HepG2 (cell line): ENCODE data around the gene SRRM1. TPM values are rescaled to one million over a fixed set of nuclear protein-coding genes. Genes with fewer than 3 reads are reported as not detected.
A peak's percentile ranks its signal among the peaks of the same experiment; 100 is the strongest.

Experiments used
- ATM ChIP-seq: fragments of 450-650 bp; IDR thresholded peaks from 2 replicates; pipeline ENCODE4 v1.7.1; 2017; ENCODE audit warnings: mild to moderate bottlenecking, borderline replicate concordance
- HCFC1 ChIP-seq: fragments of 150-350 bp; IDR thresholded peaks from 2 replicates; pipeline ENCODE4 v1.6.1; 2014; ENCODE audit warnings: low read depth, low read length
- JARID2 ChIP-seq: sonication (generic); formaldehyde crosslinking; IDR thresholded peaks from 2 replicates; pipeline ENCODE4 v1.8.1; 2023; ENCODE audit warnings: missing genetic modification reagents, inconsistent platforms; ENCODE audit not compliant: insufficient replicate concordance
- JDP2 ChIP-seq: sonication (generic); formaldehyde crosslinking; IDR thresholded peaks from 2 replicates; pipeline ENCODE4 v1.8.1; 2022; ENCODE audit warnings: missing genetic modification reagents, borderline replicate concordance
- KDM5B ChIP-seq: sonication (generic); formaldehyde crosslinking; IDR thresholded peaks from 2 replicates; pipeline ENCODE4 v1.4.0; 2020; ENCODE audit warnings: missing genetic modification reagents, mild to moderate bottlenecking, borderline replicate concordance
- MZF1 ChIP-seq: sonication (generic); formaldehyde crosslinking; IDR thresholded peaks from 2 replicates; pipeline ENCODE4 v1.8.1; 2023; ENCODE audit warnings: mild to moderate bottlenecking, missing genetic modification reagents, borderline replicate concordance
- PHF8 ChIP-seq: sonication (generic); formaldehyde crosslinking; IDR thresholded peaks from 2 replicates; pipeline ENCODE4 v1.5.0; 2020; ENCODE audit warnings: missing genetic modification reagents
- PITX1 ChIP-seq: sonication (generic); formaldehyde crosslinking; IDR thresholded peaks from 2 replicates; pipeline ENCODE4 v1.5.1; 2020; ENCODE audit warnings: mild to moderate bottlenecking, missing genetic modification reagents
- SMARCE1 ChIP-seq: fragments of 450-650 bp; IDR thresholded peaks from 2 replicates; pipeline ENCODE4 v1.6.1; 2017; ENCODE audit warnings: borderline replicate concordance
- SNRNP70 ChIP-seq: fragments of 200-400 bp; formaldehyde crosslinking; IDR thresholded peaks from 2 replicates; pipeline ENCODE4 v1.6.1; 2017; ENCODE audit warnings: mild to moderate bottlenecking, low read depth, low read length, moderate library complexity
- ZNF10 ChIP-seq: sonication (generic); formaldehyde crosslinking; IDR thresholded peaks from 2 replicates; pipeline ENCODE4 v1.4.0; 2020; ENCODE audit warnings: mild to moderate bottlenecking, low read depth, missing genetic modification reagents, borderline replicate concordance
- ZNF558 ChIP-seq: sonication (generic); formaldehyde crosslinking; IDR thresholded peaks from 2 replicates; pipeline ENCODE4 v1.9.0; 2022; ENCODE audit warnings: mild to moderate bottlenecking, missing genetic modification reagents, borderline replicate concordance
- ZNF777 ChIP-seq: sonication (generic); formaldehyde crosslinking; IDR thresholded peaks from 2 replicates; pipeline ENCODE4 v1.4.0; 2020; ENCODE audit warnings: missing genetic modification reagents
- ZNF839 ChIP-seq: sonication (generic); formaldehyde crosslinking; IDR thresholded peaks from 2 replicates; pipeline ENCODE4 v1.4.0; 2020; ENCODE audit warnings: missing genetic modification reagents, mild to moderate bottlenecking, borderline replicate concordance
- polyA plus RNA-seq, 8 experiments: library from polyadenylated mRNA; depleted of rRNA in 3 of 8; stranded (reverse) in 7 of 8; unstranded in 1 of 8; fragments of >200 nt; fragmentation: Illumina TruSeq in 4 of 8; extraction: Trizol in 4 of 8; gene quantifications; 2 replicates each; pipeline versions ENCODE4 v1.2.1 to v1.2.3, GENCODE V29; 2011 to 2016; ENCODE audit warnings: low read depth in 4 of 8, missing spikeins in 1 of 8, mixed read lengths in 1 of 8; ENCODE audit not compliant: insufficient read depth in 1 of 8
- total RNA-seq, 5 experiments: library from RNA; depleted of rRNA; stranded (reverse); fragments of >200 nt; fragmentation: Illumina TruSeq; extraction: Trizol; gene quantifications; 2 replicates each; pipeline ENCODE4 v1.2.3, GENCODE V29; 2016; ENCODE audit warnings: low read depth in 1 of 5
- TF ChIP-seq, protein P1 (sequence below): sonication (generic); formaldehyde crosslinking; IDR thresholded peaks from 2 replicates; pipeline ENCODE4 v1.4.0; 2020; ENCODE audit warnings: missing genetic modification reagents, mild to moderate bottlenecking, borderline replicate concordance
- TF ChIP-seq, protein P2 (sequence below): sonication (generic); formaldehyde crosslinking; IDR thresholded peaks from 2 replicates; pipeline ENCODE4 v1.4.0; 2020; ENCODE audit warnings: missing genetic modification reagents
- TF ChIP-seq, protein P3 (sequence below): sonication (generic); formaldehyde crosslinking; IDR thresholded peaks from 2 replicates; pipeline ENCODE4 v1.4.0; 2020; ENCODE audit warnings: mild to moderate bottlenecking, missing genetic modification reagents

Gene SRRM1
- total and polyA plus RNA-seq, 2 of the 13 experiments (the other 11 are each of a cell fraction or from before 2014, with no cell fraction given): 31.6 to 44.5 TPM

DNA sequence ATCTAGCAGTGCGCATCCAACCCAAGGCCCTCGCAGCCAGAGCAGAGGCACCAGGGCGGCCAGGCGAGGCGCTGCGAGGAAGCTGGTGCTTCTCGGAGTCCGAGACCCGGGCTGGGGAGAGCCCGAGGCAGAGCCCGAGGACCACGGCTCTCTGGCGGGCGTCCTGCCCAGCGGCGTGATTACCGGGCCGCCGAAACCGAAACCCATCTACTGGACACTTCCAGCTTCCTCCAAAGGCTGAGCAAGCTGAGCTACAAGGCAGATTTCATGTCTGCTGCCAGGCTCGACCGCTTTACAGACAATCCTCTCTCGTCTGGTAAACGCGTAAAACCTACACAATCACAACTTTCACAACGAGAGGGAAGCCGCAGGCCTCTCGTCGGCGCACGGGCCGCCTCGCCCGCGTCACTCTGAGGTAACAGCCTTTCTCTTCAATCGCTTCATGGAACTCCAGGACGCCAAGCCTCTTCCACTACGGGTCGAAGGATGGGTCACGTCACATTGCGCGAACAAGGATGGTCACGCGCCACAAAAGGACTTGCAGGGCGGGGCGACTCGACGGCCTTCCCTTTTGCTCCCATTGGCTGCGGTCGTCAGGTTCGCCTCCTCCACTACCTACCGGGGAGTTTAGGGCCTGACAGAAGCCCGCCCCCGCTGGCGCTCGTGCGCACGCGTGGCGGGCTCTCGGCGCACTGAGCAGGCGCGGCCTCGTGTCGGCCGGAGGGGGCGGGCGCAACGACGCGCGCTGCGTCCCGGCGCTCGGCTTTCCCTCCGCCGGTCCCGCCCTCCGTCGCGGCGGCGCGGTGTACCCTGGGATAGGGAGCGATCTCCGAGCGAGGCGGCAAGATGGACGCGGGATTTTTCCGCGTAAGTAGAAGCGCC is at the start of gene SRRM1 (continued):
- TF ChIP-seq ZNF558: no peak
- TF ChIP-seq PHF8 (CRISPR knock-in tag): peak; percentile 87
- TF ChIP-seq ZNF10 (CRISPR knock-in tag): no peak
- no peak for TF ChIP-seq ATM
- no peak for TF ChIP-seq ZNF839 (CRISPR knock-in tag)
- TF ChIP-seq KDM5B (CRISPR knock-in tag): no peak
- peak; percentile 32; the same call in 1 of the 2 replicates for TF ChIP-seq HCFC1
- TF ChIP-seq ZNF777 (CRISPR knock-in tag): peak; percentile 67
- TF ChIP-seq, protein P1, sequence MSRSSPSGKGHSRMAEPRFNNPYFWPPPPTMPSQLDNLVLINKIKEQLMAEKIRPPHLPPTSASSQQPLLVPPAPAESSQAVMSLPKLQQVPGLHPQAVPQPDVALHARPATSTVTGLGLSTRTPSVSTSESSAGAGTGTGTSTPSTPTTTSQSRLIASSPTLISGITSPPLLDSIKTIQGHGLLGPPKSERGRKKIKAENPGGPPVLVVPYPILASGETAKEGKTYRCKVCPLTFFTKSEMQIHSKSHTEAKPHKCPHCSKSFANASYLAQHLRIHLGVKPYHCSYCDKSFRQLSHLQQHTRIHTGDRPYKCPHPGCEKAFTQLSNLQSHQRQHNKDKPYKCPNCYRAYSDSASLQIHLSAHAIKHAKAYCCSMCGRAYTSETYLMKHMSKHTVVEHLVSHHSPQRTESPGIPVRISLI: peak; percentile 6; the same call in 1 of the 2 replicates
- TF ChIP-seq, protein P2, sequence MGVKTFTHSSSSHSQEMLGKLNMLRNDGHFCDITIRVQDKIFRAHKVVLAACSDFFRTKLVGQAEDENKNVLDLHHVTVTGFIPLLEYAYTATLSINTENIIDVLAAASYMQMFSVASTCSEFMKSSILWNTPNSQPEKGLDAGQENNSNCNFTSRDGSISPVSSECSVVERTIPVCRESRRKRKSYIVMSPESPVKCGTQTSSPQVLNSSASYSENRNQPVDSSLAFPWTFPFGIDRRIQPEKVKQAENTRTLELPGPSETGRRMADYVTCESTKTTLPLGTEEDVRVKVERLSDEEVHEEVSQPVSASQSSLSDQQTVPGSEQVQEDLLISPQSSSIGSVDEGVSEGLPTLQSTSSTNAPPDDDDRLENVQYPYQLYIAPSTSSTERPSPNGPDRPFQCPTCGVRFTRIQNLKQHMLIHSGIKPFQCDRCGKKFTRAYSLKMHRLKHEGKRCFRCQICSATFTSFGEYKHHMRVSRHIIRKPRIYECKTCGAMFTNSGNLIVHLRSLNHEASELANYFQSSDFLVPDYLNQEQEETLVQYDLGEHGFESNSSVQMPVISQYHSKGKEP (CRISPR knock-in tag): peak; percentile 24; the same call in 1 of the 2 replicates
- TF ChIP-seq JARID2 (CRISPR knock-in tag): peak; percentile 88
- no peak for TF ChIP-seq PITX1
- no peak for TF ChIP-seq MZF1 (CRISPR knock-in tag)
- TF ChIP-seq, protein P3, sequence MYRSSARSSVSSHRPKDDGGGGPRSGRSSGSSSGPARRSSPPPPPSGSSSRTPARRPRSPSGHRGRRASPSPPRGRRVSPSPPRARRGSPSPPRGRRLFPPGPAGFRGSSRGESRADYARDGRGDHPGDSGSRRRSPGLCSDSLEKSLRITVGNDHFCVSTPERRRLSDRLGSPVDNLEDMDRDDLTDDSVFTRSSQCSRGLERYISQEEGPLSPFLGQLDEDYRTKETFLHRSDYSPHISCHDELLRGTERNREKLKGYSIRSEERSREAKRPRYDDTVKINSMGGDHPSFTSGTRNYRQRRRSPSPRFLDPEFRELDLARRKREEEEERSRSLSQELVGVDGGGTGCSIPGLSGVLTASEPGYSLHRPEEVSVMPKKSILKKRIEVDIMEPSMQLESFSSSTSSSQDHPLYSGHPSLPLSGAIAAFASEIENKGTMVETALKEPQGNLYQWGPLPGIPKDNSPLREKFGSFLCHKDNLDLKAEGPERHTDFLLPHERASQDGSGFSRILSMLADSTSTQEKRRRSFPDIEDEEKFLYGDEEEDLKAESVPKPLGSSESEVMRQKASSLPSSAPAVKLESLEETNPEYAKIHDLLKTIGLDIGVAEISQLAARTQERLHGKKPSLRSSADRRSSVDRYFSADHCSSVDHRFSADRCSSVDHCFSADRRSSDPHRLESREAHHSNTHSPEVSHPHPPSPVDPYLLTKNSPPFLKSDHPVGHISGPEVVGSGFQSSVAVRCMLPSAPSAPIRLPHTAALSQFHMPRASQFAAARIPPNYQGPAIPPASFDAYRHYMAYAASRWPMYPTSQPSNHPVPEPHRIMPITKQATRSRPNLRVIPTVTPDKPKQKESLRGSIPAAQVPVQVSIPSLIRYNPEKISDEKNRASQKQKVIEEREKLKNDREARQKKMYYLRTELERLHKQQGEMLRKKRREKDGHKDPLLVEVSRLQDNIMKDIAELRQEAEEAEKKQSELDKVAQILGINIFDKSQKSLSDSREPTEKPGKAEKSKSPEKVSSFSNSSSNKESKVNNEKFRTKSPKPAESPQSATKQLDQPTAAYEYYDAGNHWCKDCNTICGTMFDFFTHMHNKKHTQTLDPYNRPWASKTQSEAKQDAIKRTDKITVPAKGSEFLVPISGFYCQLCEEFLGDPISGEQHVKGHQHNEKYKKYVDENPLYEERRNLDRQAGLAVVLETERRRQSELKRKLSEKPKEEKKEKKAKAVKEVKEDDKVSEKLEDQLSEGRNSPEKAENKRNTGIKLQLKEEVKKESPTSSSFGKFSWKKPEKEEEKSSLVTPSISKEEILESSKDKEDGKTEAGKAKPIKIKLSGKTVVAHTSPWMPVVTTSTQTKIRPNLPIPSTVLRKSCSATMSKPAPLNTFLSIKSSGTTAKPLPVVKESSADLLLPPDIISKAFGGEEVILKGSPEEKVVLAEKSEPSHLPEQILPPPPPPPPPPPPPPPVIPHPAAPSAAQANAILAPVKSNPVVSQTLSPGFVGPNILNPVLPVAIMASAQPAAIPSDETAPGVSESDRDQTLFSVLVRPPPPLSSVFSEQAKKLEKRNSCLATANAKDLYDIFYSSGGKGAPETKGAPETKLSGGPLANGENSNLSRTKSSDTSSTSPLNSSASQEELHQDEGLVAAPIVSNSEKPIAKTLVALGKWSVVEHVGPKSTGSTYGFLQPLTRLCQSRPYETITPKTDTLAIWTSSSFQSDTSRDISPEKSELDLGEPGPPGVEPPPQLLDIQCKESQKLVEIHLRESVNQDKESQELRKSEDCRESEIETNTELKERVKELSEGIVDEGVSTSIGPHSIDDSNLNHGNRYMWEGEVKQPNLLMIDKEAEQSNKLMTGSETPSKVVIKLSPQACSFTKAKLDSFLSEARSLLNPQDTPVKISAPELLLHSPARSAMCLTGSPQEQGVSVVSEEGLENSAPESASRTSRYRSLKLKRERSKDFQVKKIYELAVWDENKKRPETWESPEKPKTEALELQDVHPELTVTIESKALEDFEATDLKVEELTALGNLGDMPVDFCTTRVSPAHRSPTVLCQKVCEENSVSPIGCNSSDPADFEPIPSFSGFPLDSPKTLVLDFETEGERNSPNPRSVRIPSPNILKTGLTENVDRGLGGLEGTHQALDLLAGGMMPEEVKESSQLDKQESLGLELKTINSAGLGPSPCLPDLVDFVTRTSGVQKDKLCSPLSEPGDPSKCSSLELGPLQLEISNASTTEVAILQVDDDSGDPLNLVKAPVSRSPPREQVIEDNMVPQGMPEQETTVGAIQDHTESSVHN (CRISPR knock-in tag): no peak; the same call in 1 of the 2 replicates
- TF ChIP-seq SMARCE1: no peak
- TF ChIP-seq SNRNP70: no peak
- no peak for TF ChIP-seq JDP2
